Hematopoietic multipotent progenitor cell treated with erythropoietin and hydrocortisone succinate and interleukin-3 and kit ligand, for 4 days (in vitro differentiated cells): Measurements from ENCODE around the gene KMT2E.

ENCODE experiments used
- DNase-seq: peaks from one replicate; pipeline ENCODE4 v3.0.0-alpha.2; 2015

The KMT2E gene

GRCh38 chr7:105096306-105096705 lies 82.3 kb downstream of the KMT2E start:
- no peak for DNase-seq

GRCh38 chr7:105097619-105098018 lies 83.6 kb downstream of the KMT2E start:
- DNase-seq: no peak

- no peak for DNase-seq
Observed at GRCh38 chr7:105098863-105099515, 85.0 kb downstream of the KMT2E start.

- no peak for DNase-seq
Observed at GRCh38 chr7:105101864-105102263, 87.9 kb downstream of the KMT2E start.

- no peak for DNase-seq
Observed at GRCh38 chr7:105102557-105103352, 88.8 kb downstream of the KMT2E start.

- no peak for DNase-seq
Observed at GRCh38 chr7:105105579-105105978, 91.6 kb downstream of the KMT2E start.

GRCh38 chr7:105106473-105106872 lies 92.5 kb downstream of the KMT2E start:
- no peak for DNase-seq

GRCh38 chr7:105107458-105107857 lies 93.5 kb downstream of the KMT2E start:
- DNase-seq: no peak

- DNase-seq: no peak
Observed at GRCh38 chr7:105112440-105113418, 98.7 kb downstream of the KMT2E start.

GRCh38 chr7:105118612-105119600 lies 104.9 kb downstream of the KMT2E start:
- peak; percentile 54 for DNase-seq

- no peak for DNase-seq
Observed at GRCh38 chr7:105122619-105123018, 108.6 kb downstream of the KMT2E start.

GRCh38 chr7:105125745-105126144 lies 111.7 kb downstream of the KMT2E start:
- no peak for DNase-seq

- DNase-seq: no peak
Observed at GRCh38 chr7:105126436-105126975, 112.5 kb downstream of the KMT2E start.

GRCh38 chr7:105127179-105127578 lies 113.2 kb downstream of the KMT2E start:
- no peak for DNase-seq

- no peak for DNase-seq
Observed at GRCh38 chr7:105130048-105130447, 116.0 kb downstream of the KMT2E start.

- no peak for DNase-seq
Observed at GRCh38 chr7:105130580-105130979, 116.6 kb downstream of the KMT2E start.

- no peak for DNase-seq
Observed at GRCh38 chr7:105131033-105131656, 117.1 kb downstream of the KMT2E start.

- DNase-seq: no peak
Observed at GRCh38 chr7:105131890-105132289, 117.9 kb downstream of the KMT2E start.

- DNase-seq: no peak
Observed at GRCh38 chr7:105132335-105132734, 118.3 kb downstream of the KMT2E start.

GRCh38 chr7:105132835-105133234 lies 118.8 kb downstream of the KMT2E start:
- DNase-seq: no peak

- no peak for DNase-seq
Observed at GRCh38 chr7:105133358-105133757, 119.4 kb downstream of the KMT2E start.
